ENCODE results near the gene SIRPA.

Gene SIRPA

DNA sequence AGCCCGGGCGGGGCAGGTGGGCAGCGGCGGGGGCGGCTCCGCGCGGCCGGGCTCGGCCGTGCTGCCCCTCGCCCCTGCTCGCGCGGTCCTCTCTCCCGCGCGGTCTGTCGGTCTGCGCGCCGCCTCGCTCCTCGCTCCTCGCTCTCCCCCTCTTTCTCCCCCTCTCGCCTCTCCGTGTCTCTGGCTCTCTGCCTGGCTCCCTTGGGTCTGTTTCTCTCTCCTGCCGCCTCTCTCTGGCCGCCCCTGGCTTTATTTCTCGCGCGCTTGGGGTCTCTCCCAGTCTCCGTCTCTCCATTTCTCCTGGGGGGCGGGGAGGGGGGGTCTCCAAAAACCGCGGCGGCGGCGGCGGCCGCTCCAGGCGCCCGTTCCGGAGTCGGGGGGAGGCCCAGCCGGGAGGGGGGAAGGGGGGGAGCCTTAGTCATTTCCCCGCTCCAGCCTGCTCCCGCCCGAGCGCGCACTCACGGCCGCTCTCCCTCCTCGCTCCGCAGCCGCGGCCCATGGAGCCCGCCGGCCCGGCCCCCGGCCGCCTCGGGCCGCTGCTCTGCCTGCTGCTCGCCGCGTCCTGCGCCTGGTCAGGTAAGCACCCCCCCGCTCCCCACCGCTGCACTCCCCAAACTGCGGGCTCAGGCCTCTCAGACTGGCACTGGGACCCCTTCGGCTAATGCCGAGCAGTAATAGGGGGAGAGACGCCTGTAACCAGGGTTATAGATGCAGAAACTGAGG is at the start of gene SIRPA:
Gene SIRPA, plus strand, starts transcription at position 457 of the 723 bp plus-strand sequence. Its CDS starts 41 bp downstream, at position 498.
- no peak for DNase-seq

GRCh38 chr20:1845701-1846100 is 49.5 kb upstream of the SIRPA start:
- DNase-seq, result no peak

DNA sequence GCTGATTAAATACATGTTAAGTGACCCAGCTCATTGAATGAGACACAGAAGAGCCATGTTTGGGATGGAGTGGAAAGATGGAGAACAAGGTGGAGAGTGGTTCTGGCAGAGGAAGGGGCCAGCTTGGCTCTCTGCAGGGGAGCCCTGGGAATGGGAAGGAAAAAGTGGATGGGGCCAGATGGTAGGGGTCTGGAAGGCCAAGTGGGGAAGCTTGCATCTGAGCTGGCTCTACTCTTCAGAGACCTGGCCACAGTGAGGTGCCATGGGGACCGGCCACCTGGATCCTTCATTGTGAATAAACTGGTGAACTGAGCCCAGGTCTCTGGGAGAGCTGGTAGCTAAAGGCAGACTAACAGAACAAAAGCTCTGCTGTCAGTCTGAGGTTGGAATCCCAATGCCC is 48.9 kb upstream of the SIRPA start:
- DNase-seq, result no peak

DNA sequence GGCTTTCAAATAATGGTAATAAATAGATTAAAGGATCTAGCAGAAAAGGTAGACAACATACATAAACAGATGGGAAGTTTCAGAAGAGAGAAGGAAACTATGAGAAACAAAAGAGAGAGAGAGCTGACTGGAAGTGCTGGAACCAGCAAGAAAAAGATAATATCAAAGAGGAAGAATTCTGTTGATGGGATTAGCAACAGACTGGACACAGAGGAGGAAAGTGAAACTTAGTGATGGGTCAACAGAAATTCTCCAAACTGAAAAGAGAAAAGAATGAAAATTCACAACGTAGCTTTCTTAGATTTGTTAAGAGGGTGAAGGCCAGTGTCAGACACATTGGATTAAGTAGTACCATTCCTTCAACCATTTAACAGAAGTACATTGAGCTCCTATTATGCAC is 48.3 kb upstream of the SIRPA start:
- no peak for DNase-seq

DNA sequence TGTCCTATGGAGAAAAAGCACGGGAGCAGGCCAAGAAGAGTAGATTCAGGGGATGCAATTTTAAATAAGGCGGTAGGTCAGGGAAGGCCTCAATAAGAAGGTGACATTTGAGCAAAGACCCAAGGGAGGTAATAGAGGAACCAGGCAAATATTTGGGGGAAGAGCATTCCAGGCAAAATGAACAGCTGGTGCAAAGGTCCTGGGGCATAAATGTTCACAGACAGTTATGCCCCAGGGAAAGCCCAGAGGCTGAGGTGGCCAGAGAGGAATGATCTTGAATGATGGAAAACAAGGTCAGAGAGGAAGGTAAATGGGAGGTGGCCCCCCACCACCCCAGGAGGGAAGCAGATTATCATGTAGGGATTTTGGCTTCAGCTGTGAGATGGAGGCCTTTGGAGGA is 47.4 kb upstream of the SIRPA start:
- DNase-seq, result no peak

- DNase-seq, result no peak
Observed at GRCh38 chr20:1848373-1848772, 46.8 kb upstream of the SIRPA start.

DNA sequence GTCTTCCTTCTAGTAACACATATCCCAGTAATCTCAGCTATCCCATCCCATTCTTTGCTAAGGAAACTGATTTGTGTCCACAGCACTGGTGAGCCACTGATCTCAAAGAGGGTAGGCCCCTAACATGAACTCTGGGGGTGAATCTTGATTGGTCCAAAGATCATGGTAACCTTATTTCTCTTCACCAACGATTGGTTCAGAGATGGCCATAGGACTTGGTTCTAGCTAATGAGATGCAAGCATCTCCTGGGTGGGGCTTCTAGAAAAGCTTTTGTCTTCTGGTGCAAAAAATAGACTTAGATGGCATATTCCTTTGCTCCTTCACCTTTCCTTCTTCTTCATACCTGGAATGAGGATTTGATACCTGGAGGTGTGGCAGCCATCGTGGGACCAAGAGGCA is 43.8 kb upstream of the SIRPA start:
- DNase-seq, result no peak

- no peak for DNase-seq
Observed at GRCh38 chr20:1853473-1853872, 41.7 kb upstream of the SIRPA start.

- DNase-seq, result no peak
Observed at GRCh38 chr20:1854246-1854645, 41.0 kb upstream of the SIRPA start.

GRCh38 chr20:1855109-1855508 is 40.1 kb upstream of the SIRPA start:
- DNase-seq, result no peak

DNA sequence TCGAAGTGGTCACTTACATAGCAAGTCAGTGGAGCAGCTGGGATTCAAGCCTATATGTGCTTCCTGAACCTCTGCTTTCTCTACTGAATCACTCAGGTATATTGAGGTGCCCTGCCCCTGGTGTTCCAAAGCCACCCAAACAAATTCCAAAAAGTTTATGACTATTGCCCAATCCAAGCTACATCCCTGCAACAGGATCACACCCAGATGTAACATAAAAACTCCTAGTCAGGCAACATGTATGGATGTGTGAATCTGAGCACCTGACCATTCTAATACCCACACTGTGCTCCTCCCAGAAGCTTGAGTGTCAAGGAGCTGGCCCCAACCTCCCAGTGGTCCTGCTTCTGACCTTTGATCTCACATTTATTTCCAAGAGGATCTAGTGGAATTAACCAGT is 39.5 kb upstream of the SIRPA start:
- DNase-seq, result no peak

DNA sequence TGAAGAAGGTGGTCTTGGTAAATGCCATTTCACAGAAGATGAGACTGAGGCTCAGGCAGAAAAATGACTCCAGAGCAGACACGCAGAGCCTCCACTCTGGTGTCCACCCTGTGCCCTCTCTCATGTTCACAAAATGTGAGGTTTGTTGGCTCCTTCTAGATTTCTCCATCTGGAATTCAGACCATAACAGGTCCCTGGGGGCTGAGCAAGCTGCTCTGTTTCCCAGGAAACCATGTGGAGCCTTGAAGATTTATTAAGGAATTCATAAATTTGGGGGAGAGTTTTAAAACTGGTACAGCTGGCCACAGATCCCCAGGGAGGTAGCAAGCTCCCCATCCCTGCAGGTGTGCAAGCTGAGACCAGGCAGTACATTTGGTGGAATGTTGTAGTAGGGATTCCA is 38.8 kb upstream of the SIRPA start:
- DNase-seq, result no peak

DNA sequence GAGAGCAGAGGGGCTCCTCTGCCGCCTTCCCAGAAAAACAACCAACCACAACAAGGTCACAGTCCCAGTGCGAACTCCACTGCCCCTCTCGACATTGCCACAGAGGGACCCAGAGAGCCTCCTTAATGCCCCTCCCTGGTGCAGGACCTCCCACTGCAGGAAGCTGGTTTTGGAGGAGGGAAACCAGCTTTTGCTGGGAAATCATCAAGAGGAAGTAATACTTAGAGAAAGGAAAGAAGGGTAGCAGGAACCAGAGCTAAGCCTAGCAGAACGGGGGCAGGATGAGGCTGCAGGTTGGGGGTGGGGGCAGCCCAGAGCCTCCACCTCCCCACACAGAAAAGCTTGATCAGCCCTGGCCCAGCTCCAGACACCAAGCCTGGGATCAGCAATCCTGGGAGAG is 37.7 kb upstream of the SIRPA start:
- DNase-seq, result no peak

DNA sequence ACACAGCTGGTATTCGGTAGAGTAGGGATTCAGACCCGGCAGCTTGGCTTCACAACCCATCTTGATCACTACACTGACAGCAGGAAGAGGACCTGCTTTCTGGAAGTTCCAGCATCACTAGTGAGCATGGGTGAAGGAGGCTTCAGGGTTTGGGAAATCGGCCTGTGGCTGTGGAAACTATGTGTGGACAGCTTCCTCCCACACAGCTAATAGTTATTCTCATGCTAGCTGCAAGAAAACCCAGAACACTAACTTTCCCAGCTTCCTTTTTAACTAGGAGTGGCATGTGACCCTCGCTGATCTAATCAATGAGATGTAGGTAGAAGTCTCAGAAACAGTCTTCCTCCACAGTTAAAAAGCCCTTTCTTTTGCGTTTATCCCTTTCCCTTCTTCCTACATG is 36.3 kb upstream of the SIRPA start:
- DNase-seq, result no peak

GRCh38 chr20:1860446-1860845 is 34.8 kb upstream of the SIRPA start:
- no peak for DNase-seq

DNA sequence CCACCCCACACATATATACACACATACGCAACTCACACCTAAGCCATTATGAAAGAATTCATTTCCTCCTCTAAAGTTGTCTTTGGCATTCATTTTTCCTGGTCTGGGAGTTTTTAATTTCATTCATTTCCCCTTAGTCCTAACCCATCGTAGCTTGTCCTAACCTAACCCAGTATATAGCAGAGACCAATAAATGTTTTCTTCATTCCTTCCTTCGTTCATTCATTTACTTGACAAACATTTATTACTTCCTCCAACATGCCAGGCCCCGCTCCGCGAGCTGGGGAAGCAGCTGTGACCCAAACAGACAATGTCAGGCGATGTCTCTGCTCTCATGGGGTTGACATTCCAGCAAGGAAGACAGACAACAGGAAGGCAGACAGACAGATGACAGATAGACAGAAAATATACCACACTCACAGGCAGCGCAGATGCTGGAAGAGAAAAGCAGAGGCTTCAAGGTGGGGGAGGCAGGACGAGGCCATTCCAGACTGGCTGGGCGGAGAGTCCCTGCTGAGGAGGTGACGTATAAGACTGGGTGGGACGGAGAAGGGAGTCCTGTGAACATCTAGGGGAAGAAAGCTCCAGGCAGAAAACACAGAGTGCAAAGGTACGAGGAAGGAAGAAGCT is 33.7 kb upstream of the SIRPA start:
- no peak for DNase-seq

GRCh38 chr20:1861996-1862662 is 33.1 kb upstream of the SIRPA start:
- no peak for DNase-seq

- no peak for DNase-seq
Observed at GRCh38 chr20:1862663-1863053, 32.5 kb upstream of the SIRPA start.

- DNase-seq, result no peak
Observed at GRCh38 chr20:1863296-1863695, 31.9 kb upstream of the SIRPA start.

GRCh38 chr20:1866834-1867233 is 28.4 kb upstream of the SIRPA start:
- no peak for DNase-seq

- no peak for DNase-seq
Observed at GRCh38 chr20:1867495-1868260, 27.5 kb upstream of the SIRPA start.

DNA sequence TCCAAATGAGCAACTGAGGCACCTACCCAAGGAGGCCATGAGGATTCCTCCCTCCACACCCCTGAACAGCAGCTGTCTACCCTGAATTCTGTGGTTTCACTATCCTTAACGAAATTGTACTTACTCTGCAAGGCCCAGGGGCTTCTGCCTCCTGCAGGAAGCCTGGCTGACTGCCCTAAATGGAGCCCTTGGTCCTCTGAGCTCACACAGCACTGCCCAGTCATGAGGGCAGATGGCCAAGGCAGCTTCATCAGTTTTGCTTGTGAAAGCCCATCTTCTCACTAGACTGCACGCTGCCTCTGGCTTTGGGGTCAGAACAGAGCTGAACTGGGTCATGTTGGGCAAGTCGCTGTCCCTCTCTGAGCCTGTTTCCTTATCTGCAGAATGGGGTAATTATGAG is 26.4 kb upstream of the SIRPA start:
- DNase-seq, result no peak

DNA sequence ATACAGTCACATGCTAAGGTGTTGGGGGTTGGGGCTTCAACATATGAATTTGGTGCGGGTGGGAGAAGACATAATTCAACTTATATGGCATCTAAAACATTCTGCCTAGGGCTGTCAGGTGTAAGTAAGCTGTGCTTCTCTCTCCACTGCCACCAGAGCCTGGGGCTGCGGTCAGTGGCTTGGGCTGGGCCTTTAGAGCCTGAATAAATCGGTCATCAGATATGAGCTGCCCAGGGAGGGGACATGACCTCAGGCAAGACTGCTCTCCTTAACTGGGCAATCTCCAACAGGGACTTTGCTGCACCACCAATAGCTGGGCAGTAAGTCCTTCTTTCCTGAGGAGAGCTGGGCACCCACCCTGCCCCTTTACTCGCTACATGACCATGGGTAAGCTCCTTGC is 24.9 kb upstream of the SIRPA start:
- no peak for DNase-seq

Data from stimulated activated CD4-positive, alpha-beta T cell treated with anti-CD3 and anti-CD28 coated beads, Interleukin-1b, Interleukin-23, amount 100 ng/mL, for 48 hours (primary cell).